CD4-positive, alpha-beta T cell treated with Interleukin-17A for 4 hours (primary cell): ENCODE data around the gene CSNK1D.

Experiments used
- DNase-seq: peaks from one replicate; pipeline ENCODE4 v3.0.0-alpha.2; 2020; ENCODE audit warnings: mixed read lengths

CSNK1D gene

GRCh38 chr17:82309656-82310570, 36.4 kb upstream of the CSNK1D start:
- no peak for DNase-seq

- DNase-seq: peak; percentile 2
Measured at GRCh38 chr17:82305727-82306300, 32.3 kb upstream of the CSNK1D start.

DNA sequence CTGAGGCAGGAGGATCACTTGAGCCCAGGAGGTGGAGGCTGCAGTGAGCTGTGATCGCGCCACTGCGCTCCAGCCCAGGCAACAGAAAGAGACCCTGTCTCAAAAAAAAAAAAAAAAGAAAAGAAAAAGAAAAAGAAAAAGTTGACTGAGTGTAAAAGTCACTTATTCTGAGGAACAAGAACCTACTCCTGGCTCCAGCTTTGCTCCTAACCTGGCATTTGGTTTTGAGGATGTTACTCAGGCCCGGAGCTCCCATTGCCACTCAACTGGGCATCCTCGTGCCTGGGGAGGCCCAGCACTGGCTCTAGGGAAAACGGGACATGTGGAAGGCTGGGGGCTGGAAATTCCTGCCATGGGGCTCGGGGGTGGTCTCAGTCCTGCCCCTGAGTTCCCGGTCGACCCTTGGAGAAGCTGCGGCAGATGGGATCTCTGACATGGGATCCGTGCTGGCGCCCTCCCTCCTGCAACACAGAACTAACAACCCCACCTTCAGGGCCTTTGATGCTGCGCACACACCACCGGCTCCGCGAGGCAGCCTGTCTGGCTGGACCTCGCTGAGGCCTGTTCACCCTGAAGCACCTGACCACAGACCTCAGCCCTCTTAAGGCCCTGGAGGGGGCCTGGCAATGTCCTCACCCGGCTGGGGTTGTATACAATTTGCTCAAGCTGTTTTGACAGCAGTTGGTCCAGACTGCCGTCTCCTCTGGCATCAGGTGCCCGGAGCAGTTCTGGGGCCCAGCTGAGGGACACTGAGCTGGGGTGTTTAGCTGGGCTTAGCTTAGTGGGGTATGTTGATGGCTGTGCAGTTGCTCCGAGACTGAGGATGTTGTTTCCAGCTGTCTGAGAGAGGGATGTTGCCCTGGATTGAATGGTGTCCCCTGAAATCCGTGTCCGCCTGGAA, 31.6 kb upstream of the CSNK1D start:
- peak; percentile 3 for DNase-seq

DNA sequence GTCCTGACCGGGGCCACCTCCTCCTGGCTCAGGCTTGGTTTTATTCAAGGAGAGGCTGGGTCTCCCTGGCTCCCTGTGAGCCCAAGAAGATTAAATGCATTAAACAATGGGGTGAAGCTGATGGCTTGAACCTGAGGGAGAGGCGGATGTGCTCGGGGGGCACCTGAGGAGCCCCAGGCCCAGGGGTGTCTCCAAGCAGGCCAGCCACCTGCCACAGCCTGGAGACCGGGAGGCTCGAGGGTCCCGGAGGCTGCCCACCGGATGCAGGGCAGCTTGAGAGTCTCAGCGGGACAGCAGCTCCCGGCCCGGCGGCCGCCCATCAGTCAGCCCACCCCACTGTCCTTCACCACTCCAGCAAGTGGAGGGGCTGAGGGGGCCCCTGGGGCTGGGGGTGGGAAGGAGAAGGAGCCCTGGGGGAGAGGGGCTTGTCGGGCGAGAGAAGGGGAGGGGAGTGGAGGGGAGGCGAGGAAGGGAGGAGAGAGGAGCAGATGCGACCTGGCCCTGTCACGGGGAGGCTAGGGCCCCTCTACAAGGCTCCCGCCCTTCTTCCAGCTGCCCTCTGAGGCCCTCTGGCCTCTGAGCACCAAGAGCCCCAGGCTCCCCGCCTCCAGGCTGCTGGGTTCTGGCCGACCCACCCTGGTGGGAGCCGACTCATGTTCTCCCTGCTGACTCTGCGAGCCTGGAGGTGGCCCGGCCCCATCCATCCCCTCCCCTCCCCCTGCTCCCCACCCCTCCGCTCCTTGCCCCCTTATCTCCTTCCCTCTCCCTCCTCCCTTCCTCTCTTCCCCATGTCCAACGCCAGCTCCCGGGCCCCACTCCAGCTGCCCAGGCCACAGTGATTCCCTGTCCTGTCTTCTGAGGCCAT, 30.7 kb upstream of the CSNK1D start:
- DNase-seq: no peak

DNA sequence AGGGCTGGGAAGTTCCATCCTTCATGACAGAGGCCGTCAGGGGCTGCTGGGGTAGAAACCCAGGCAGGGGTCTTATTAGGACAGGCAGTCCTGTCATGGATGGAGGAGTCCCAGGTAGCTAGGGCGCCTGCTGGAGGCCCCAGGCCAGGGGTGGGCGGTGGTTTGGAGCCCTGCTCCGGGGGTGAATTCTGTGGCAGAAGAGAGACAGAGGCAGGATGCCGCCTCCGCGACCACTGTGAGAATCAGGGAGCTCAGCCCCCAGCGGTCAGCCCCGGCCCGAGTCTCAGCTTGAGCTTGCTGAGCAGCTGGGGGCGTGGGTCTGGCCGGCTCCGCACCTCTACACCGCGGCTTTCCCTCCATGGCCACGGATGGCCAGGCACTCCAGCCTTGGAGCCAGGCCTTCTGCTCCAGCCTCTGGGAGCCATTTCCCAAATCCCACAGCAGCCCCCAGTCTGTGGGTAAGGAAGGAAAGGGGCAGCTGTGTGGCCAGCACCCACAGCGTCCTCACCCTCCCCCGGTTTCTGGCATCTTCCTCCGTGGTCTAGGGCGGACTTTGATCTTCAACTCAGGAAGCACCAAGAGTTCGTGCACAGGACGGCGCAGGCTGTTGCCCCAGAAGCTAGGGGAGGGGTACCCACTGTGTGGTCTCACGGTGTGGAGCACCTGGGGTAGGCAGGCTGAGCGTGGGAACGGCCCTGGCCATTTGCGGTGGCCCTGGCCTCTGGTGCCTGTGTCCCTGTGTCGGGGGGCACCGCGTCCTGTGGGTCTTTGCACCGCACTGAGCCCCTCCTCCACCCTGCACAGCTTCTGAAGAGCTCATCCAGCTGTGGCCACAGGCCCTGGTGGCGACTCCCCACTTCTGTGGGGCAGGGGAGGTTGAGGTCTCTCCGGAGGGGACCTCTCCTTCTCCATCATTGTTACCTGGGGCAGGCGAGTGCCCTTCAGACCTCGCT, 29.8 kb upstream of the CSNK1D start:
- DNase-seq: peak; percentile 68

- DNase-seq: no peak
Measured at GRCh38 chr17:82302568-82302963, 29.1 kb upstream of the CSNK1D start.

- peak; percentile 70 for DNase-seq
Measured at GRCh38 chr17:82301916-82302567, 28.5 kb upstream of the CSNK1D start.

DNA sequence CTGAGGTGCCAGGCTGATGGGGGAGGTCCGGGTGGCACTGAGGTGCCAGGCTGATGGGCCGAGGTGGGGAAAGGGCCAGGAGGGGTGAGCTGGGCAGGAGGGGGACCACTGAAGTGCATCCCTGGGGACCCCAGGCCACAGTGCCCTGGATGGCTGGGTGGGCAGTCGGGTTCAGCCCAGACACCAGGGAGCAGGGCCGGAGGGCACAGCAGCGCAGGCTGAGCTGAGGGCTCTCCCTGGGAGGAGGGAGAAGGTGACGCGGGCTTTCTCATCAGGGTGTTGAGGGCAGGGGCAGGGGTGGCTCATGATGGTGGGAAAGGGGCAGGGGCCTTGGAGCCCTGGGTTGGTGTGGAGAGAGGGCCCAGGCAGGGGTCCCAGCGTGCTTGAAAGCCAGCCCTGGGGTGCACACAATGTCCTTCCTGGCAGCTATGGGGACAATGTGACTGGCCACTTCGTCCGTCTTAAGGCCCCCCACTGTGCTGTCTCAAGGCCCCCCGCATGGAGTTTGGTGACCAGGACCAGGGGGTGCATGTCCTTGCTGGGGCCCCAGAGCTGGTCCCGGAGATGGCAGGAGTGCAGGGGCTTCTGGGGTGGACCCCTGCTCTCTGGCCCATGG, 27.9 kb upstream of the CSNK1D start:
- DNase-seq: no peak

- peak; percentile 85 for DNase-seq
Measured at GRCh38 chr17:82300707-82301270, 27.3 kb upstream of the CSNK1D start.

DNA sequence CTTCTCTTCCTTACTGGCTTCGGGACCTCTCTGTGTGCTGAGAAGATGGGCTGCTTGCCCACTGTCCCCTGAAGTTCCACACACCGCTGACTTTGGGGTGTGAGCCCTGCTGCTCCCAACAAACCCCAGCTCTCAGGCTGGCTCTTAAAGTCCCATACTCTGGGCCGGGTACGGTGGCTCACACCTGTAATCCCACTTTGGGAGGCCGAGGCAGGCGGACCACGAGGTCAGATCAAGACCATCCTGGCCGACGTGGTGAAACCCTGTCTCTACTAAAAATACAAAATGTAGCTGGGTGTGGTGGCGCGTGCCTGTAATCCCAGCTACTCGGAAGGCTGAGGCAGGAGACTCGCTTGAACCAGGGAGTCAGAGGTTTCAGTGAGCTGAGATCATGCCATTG, 26.7 kb upstream of the CSNK1D start:
- DNase-seq: no peak

DNA sequence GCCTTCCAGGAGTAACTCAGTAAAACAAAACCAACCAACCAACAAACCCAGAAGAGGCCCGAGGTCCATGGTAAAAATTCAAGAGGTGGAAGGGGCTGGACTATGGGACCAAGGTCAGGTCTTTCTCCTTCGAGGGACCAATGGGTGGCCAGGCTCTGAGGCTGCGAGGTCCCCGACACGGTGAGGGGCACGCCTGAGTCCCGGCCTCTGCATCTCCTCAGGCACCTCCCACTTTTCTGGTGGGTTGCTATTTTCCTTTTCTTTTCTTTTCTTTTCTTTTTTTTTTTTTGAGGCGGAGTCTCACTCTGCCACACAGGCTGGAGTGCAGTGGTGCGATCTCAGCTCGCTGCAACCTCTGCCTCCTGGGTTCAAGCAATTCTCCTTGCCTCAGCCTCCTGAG, 26.0 kb upstream of the CSNK1D start:
- peak; percentile 40 for DNase-seq

- DNase-seq: no peak
Measured at GRCh38 chr17:82298538-82299421, 25.3 kb upstream of the CSNK1D start.

DNA sequence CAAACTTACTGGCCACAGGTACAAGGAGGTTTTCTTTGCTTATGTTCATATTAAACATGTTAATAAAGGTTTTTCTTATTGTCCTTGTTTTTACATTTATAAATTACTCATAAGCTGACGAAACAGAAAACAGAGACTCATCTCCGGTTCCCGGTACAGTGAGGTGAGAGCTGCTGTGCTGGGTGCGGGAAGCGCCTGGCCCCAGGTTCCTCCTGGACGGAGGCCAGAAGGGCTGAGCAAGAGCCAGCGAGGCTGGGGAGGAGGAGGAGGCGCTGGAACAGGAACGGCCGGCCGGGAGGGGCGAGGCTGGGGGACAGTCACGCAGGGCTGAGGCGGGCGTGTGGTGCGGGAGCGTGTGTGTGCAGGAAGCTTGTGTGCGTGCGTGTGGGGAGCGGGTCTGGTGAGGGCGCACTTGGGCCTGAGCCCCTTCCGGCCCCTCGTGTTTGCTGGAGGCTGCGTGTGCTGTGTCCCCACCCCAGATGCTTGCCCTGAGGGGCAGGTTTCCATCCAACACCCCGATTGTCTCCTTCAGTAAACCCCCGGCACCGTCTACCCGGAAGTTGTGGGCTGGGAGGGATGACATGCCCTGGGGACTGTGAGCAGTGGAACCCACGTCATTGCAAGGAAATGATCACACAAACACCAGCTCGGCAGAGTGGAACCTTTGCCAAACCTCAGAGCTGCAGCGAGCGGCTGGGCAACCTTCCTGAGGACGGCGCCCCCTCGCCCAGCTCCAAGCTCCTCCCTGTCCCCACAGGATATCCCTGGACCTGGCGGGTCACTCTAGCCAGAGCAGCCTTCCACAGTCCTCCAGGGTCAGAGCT, 24.4 kb upstream of the CSNK1D start:
- DNase-seq: peak; percentile 91

- peak; percentile 79 for DNase-seq
Measured at GRCh38 chr17:82297280-82297713, 23.8 kb upstream of the CSNK1D start.

DNA sequence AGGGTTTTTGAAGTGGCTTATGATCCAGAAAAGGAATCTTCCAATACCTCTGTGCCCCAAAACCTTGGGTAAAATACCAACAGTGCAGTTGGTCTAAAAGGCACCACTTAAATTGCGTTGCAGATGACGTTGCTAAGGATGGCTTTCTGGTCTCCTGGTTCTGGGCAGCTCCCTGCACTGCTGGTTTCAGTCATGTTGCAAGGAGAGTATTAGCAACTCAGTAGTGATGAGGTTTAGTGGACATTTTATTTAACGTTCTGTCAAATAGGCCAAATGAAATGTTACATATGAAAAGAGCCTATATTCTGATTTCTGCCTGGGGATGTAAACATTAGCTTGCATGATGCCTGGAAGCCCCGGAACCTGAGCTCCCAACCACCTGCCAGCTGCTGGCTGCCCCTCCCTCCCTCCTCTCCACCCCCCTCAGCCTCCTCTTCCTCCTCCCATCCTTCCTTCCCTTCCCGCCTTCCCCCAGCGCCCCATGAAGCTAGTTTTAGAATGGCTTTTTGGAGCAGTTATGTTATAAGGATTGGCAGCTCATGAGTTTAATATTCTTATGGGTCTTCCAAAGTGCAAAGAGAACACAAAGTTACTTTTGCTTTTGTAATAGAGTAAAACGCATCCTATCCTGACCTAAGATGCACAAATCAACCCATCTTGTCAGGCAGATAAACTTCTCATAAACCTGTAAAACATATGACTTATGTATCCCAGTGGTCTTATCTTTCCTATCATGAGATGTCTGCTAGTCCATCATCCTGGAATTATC, 23.2 kb upstream of the CSNK1D start:
- no peak for DNase-seq

GRCh38 chr17:82295472-82295814, 21.9 kb upstream of the CSNK1D start:
- DNase-seq: no peak
